K562 (cell line): Measurements from ENCODE around the gene TMEM163. TPM values are rescaled to one million over a fixed set of nuclear protein-coding genes. Genes with fewer than 3 reads are reported as not detected.

ENCODE experiments used
- ATAC-seq: fragments of 200-7000 bp; cut with Tn5 transposase; 3 replicates; pipeline ENCODE4 v1.9.1; 2020; ENCODE audit warnings: moderate library complexity
- BruUV-seq: library from RNA; stranded (reverse); fragments of 400-500 nt; replicated peaks from 2 replicates; lab custom pipeline; 2021; lab: Mats Ljungman, UMichigan
- CTCF ChIA-PET: fragments of 300-600 bp; formaldehyde crosslinking; extraction: SDS; loops from one replicate; lab custom pipeline; 2021; ENCODE audit warnings: low intra/inter-chr PET ratio; lab: Yijun Ruan, JAX
- POLR2A ChIA-PET: fragments of 300-600, 350-650 bp; sonication (Branson Sonifier 250); formaldehyde crosslinking; extraction: SDS; loops from one replicate; lab custom pipeline; 2021; ENCODE audit warnings: antibody characterized with exemption, inconsistent platforms; lab: Yijun Ruan, JAX
- DNase-seq, 4 experiments: peaks; one replicate each; pipeline versions ENCODE4 v3.0.0 to v3.0.0-alpha.2; 2011 to 2018; ENCODE audit warnings: low spot score in 3 of 4, mixed read lengths in 3 of 4; ENCODE audit errors: extremely low read depth in 1 of 4
- FAIRE-seq: peaks from 2 replicates; lab custom pipeline; 2011; peaks lifted over from hg19 to GRCh38; lab: Jason Lieb, UNC
- H2AFZ ChIP-seq: 2 replicates; pipeline ENCODE4 v1.6.0; 2011; ENCODE audit warnings: low read depth, low read length, control low read depth, inconsistent platforms
- H3K27ac ChIP-seq: fragments of 200-600 bp; 3 replicates; pipeline ENCODE4 v1.8.0; 2011; ENCODE audit warnings: low read depth, mild to moderate bottlenecking, control low read depth, inconsistent platforms, low read length, moderate library complexity, mixed read lengths; ENCODE audit errors: extremely low read depth
- H3K27me3 ChIP-seq, 2 experiments: fragments of 300-600 bp in 1 of 2; 2 replicates in 1 of 2; 3 replicates in 1 of 2; pipeline versions ENCODE4 v1.6.0 to v1.8.0; 2011; ENCODE audit warnings: inconsistent platforms in 2 of 2, low read length in 2 of 2, mild to moderate bottlenecking in 1 of 2, mixed read lengths in 1 of 2, moderate library complexity in 1 of 2; ENCODE audit not compliant: control insufficient read depth in 2 of 2, insufficient read depth in 2 of 2
- H3K36me3 ChIP-seq: fragments of 300-600 bp; 3 replicates; pipeline ENCODE4 v1.8.0; 2011; ENCODE audit warnings: mild to moderate bottlenecking, low read length, inconsistent platforms; ENCODE audit not compliant: control insufficient read depth, insufficient read depth
- H3K4me1 ChIP-seq, 2 experiments: fragments of 200-600 bp in 1 of 2; replicated peaks in 1 of 2; 2 replicates in 1 of 2; 3 replicates in 1 of 2; pipeline versions ENCODE4 v1.5.1 to v1.8.0; 2011; ENCODE audit warnings: inconsistent platforms in 2 of 2, low read length in 2 of 2, mild to moderate bottlenecking in 1 of 2, mixed read lengths in 1 of 2, moderate library complexity in 1 of 2; ENCODE audit not compliant: control insufficient read depth in 2 of 2, insufficient read depth in 2 of 2
- H3K4me2 ChIP-seq: 2 replicates; pipeline ENCODE4 v1.6.1; 2011; ENCODE audit warnings: low read length, control low read depth, inconsistent platforms, mixed read lengths; ENCODE audit not compliant: insufficient read depth
- H3K4me3 ChIP-seq: fragments of 200-600 bp; sonication (generic), shearing (Covaris generic); 2 replicates; pipeline ENCODE4 v1.5.1; 2016; ENCODE audit warnings: control low read depth, inconsistent platforms
- H3K79me2 ChIP-seq: fragments of 200-600 bp; 3 replicates; pipeline ENCODE4 v1.8.0; 2011; ENCODE audit warnings: low read length, inconsistent platforms; ENCODE audit not compliant: control insufficient read depth, insufficient read depth
- H3K9ac ChIP-seq, 2 experiments: 2 replicates each; pipeline versions ENCODE4 v1.6.0 to v1.6.1; 2011; ENCODE audit warnings: low read depth in 2 of 2, low read length in 2 of 2, control low read depth in 1 of 2, inconsistent platforms in 1 of 2, mild to moderate bottlenecking in 1 of 2, mixed read lengths in 1 of 2; ENCODE audit not compliant: insufficient read depth in 1 of 2
- H3K9me1 ChIP-seq: one replicate; pipeline ENCODE4 v1.6.0; 2011; ENCODE audit warnings: inconsistent platforms, mild to moderate bottlenecking, low read length, moderate library complexity; ENCODE audit not compliant: control insufficient read depth, insufficient read depth
- H3K9me3 ChIP-seq: replicated peaks from 2 replicates; pipeline ENCODE4 v1.5.1; 2011; ENCODE audit warnings: low read depth, low read length, inconsistent platforms; ENCODE audit not compliant: control insufficient read depth, insufficient read depth
- H4K20me1 ChIP-seq: replicated peaks from 2 replicates; pipeline ENCODE4 v1.6.1; 2011; ENCODE audit warnings: low read length, inconsistent platforms, mixed read lengths; ENCODE audit not compliant: control insufficient read depth, insufficient read depth
- ATF3 ChIP-seq, 2 experiments: fragments of 450-650 bp in 1 of 2; sonication (generic) in 1 of 2; formaldehyde crosslinking in 1 of 2; IDR thresholded peaks in 1 of 2; conservative IDR thresholded peaks in 1 of 2; 2 replicates each; pipeline versions ENCODE4 v1.6.1 to v1.8.1; 2016 to 2023; ENCODE audit warnings: mild to moderate bottlenecking in 2 of 2, moderate library complexity in 2 of 2, inconsistent platforms in 1 of 2, missing genetic modification reagents in 1 of 2
- ELF2 ChIP-seq: fragments of 250-450 bp; sonication (Bioruptor Pico); IDR thresholded peaks from 2 replicates; pipeline ENCODE4 v1.5.0; 2021; ENCODE audit warnings: mild to moderate bottlenecking
- FOXP1 ChIP-seq: sonication (generic); formaldehyde crosslinking; IDR thresholded peaks from 2 replicates; pipeline ENCODE4 v1.8.0; 2022; ENCODE audit warnings: mild to moderate bottlenecking, missing genetic modification reagents
- HDAC2 ChIP-seq: fragments of 450-650 bp; IDR thresholded peaks from 2 replicates; pipeline ENCODE4 v1.6.1; 2016; ENCODE audit warnings: mild to moderate bottlenecking
- NRF1 ChIP-seq, 2 experiments: fragments of 450-650 bp; IDR thresholded peaks in 1 of 2; conservative IDR thresholded peaks in 1 of 2; 2 replicates each; pipeline ENCODE4 v1.6.1; 2014; ENCODE audit warnings: mild to moderate bottlenecking in 2 of 2
- TAL1 ChIP-seq: fragments of 450-650 bp; IDR thresholded peaks from 2 replicates; pipeline ENCODE4 v1.6.1; 2016; ENCODE audit warnings: mild to moderate bottlenecking
- YY1 ChIP-seq, 3 experiments: IDR thresholded peaks; 2 replicates each; pipeline ENCODE4 v1.6.1; 2011; ENCODE audit warnings: low read length in 2 of 3, mild to moderate bottlenecking in 2 of 3, moderate library complexity in 2 of 3, borderline replicate concordance in 1 of 3, control low read depth in 1 of 3, low read depth in 1 of 3; ENCODE audit not compliant: insufficient read depth in 3 of 3, insufficient replicate concordance in 2 of 3, control insufficient read depth in 1 of 3, insufficient read length in 1 of 3; ENCODE audit errors: extremely low read depth in 1 of 3
- ZBTB33 ChIP-seq: sonication (generic); formaldehyde crosslinking; IDR thresholded peaks from 2 replicates; pipeline ENCODE4 v1.8.1; 2023; ENCODE audit warnings: mild to moderate bottlenecking, missing genetic modification reagents
- ZHX1 ChIP-seq: fragments of 150-350 bp; conservative IDR thresholded peaks from 2 replicates; pipeline ENCODE4 v1.6.1; 2014; ENCODE audit warnings: low read length
- WGBS: fragments of 100-300 bp; shearing (Covaris generic); methylation state at CpG from one replicate; pipeline ENCODE4 v1.1.6; 2016; ENCODE audit warnings: low coverage, mixed read lengths; ENCODE audit not compliant: insufficient coverage; ENCODE audit errors: missing lambda C conversion rate; 5-methylcytosine and 5-hydroxymethylcytosine counted together
- in situ Hi-C: fragments of 300-500 bp; cut with MboI; formaldehyde crosslinking; loops from 4 replicates; pipeline ENCODE4 v1.15.0; 2018; ENCODE audit warnings: inconsistent platforms, mixed read lengths
- intact Hi-C: fragments of 100-400 bp; cut with micrococcal nuclease; formaldehyde crosslinking; loops from 2 replicates; pipeline ENCODE4 v1.14.2; 2022
- polyA plus RNA-seq, 8 experiments: library from polyadenylated mRNA; depleted of rRNA in 4 of 8; stranded (reverse) in 5 of 8; unstranded in 3 of 8; fragments of >200 nt; fragmentation: Nextera tagmentation in 2 of 8; fragmentation: Illumina TruSeq in 1 of 8; extraction: Ambion mirVana in 2 of 8; extraction: Trizol in 1 of 8; gene quantifications; 2 replicates each; pipeline versions ENCODE4 v1.2.1 to v1.2.3, GENCODE V29; 2011 to 2014; ENCODE audit warnings: inconsistent platforms in 1 of 8, missing spikeins in 1 of 8
- total RNA-seq, 7 experiments: library from RNA; depleted of rRNA in 6 of 7; stranded (reverse); fragments of >200 nt in 6 of 7; fragmentation: Illumina TruSeq in 2 of 7; extraction: Trizol in 2 of 7; gene quantifications; 2 replicates each; pipeline versions ENCODE4 v1.2.1 to v1.2.3, GENCODE V29; 2011 to 2021; ENCODE audit warnings: low replicate concordance in 1 of 7

The TMEM163 gene
- total and polyA plus RNA-seq, 9 of the 15 experiments (the other 6 are each of a cell fraction or from before 2014, with no cell fraction given), result 0.04 to 0.68 (median 0.16) TPM; not detected in 3

- in situ Hi-C loops, result no loop called here
- no TSS peak for BruUV-seq
- TF ChIP-seq FOXP1 (no peak), ELF2 (CRISPR knock-in tag) (no peak), YY1 (IDR thresholded peaks at IDR 0.05; ENCODE audit: borderline replicate concordance in 1 of 3, control insufficient read depth in 1 of 3, extremely low read depth in 1 of 3, insufficient read depth in 3 of 3, insufficient read length in 1 of 3, insufficient replicate concordance in 2 of 3, low read depth in 1 of 3, low read length in 2 of 3) (no peak), TAL1 (no peak), ATF3 (IDR thresholded peaks at IDR 0.05) (no peak), ATF3 (CRISPR knock-in tag; conservative IDR thresholded peaks at IDR 0.05) (no peak), NRF1 (conservative IDR thresholded peaks at IDR 0.05 in 1 of 2, IDR thresholded peaks at IDR 0.05 in 1 of 2) (no peak), HDAC2 (no peak), ZHX1 (no peak), ZBTB33 (no peak)
These were observed 288.9 kb downstream of the TMEM163 start for GRCh38 chr2:134429886-134430285.

More at GRCh38 chr2:134429886-134430285, 288.9 kb downstream of the TMEM163 start:
- CTCF ChIA-PET, result no interaction called here
- H3K4me2 ChIP-seq, result no peak overlapping the region
- ATAC-seq (no peak), FAIRE-seq (no peak), DNase-seq (no peak)
- POLR2A ChIA-PET, result interaction anchor here (0.5 to 1.1 kb wide), 2 partner anchors 11 to 72 kb away, joined by 3 read pairs; no protein-coding TSS in a partner anchor
- no peaks in the 10 kb centered on the region for H3K9me3 ChIP-seq
- H3K36me3 ChIP-seq, result peaks cover 6% of the 10 kb centered on the region; the same call in 2 of the 3 replicates
- H3K4me3 ChIP-seq, result no peak overlapping the region
- intact Hi-C loops, result no loop called here
- WGBS, result 61% methylated on average over 4 of the region's 4 CpGs
- no peaks in the 10 kb centered on the region for H3K79me2 ChIP-seq
- no peaks in the 10 kb centered on the region for H3K4me1 ChIP-seq
- no peaks in the 10 kb centered on the region for H3K9me1 ChIP-seq
- H3K9ac ChIP-seq, result no peak overlapping the region
- no peak overlapping the region for H3K27ac ChIP-seq
- H4K20me1 ChIP-seq, result no peaks in the 10 kb centered on the region
- no peaks in the 10 kb centered on the region for H3K27me3 ChIP-seq
- H2AFZ ChIP-seq, result no peak overlapping the region
